IPS-18c (cell line): ENCODE data around the gene LRRC8D.

Experiments used
- H3K4me3 ChIP-seq: 2 replicates; pipeline ENCODE4 v1.7.0; 2013; ENCODE audit warnings: low read depth, mild to moderate bottlenecking, low read length, moderate library complexity; ENCODE audit not compliant: insufficient read depth
- H3K9me3 ChIP-seq: one replicate; pipeline ENCODE4 v1.6.1; 2013; ENCODE audit warnings: mild to moderate bottlenecking, low read length, moderate library complexity; ENCODE audit not compliant: control insufficient read depth, insufficient read depth

The LRRC8D gene

GRCh38 chr1:89823679-89824292 lies 3.0 kb downstream of the LRRC8D start:
- H3K9me3 ChIP-seq, result peaks cover 2% of the 10 kb centered on the region
- no peak overlapping the region for H3K4me3 ChIP-seq

- Histone ChIP-seq H3K9me3 (no peaks in the 10 kb centered on the region), H3K4me3 (no peak overlapping the region)
Observed at GRCh38 chr1:89826594-89826993, 5.8 kb downstream of the LRRC8D start.

- Histone ChIP-seq H3K4me3 (no peak overlapping the region), H3K9me3 (no peaks in the 10 kb centered on the region)
Observed at GRCh38 chr1:89827330-89827729, 6.5 kb downstream of the LRRC8D start.

GRCh38 chr1:89827902-89828301 lies 7.1 kb downstream of the LRRC8D start:
- H3K9me3 ChIP-seq, result no peaks in the 10 kb centered on the region
- H3K4me3 ChIP-seq, result no peak overlapping the region

GRCh38 chr1:89829186-89829585 lies 8.4 kb downstream of the LRRC8D start:
- Histone ChIP-seq H3K9me3 (no peaks in the 10 kb centered on the region), H3K4me3 (no peak overlapping the region)

- H3K4me3 ChIP-seq, result no peak overlapping the region; the same call in 1 of the 2 replicates
Observed at GRCh38 chr1:89831462-89832120, 10.8 kb downstream of the LRRC8D start.

GRCh38 chr1:89832496-89833127 lies 11.8 kb downstream of the LRRC8D start:
- Histone ChIP-seq H3K9me3 (no peaks in the 10 kb centered on the region), H3K4me3 (no peak overlapping the region)

More at GRCh38 chr1:89831462-89832120, 10.8 kb downstream of the LRRC8D start:
- no peaks in the 10 kb centered on the region for H3K9me3 ChIP-seq

GRCh38 chr1:89833183-89834082 lies 12.6 kb downstream of the LRRC8D start:
- H3K9me3 ChIP-seq, result no peaks in the 10 kb centered on the region
- no peak overlapping the region for H3K4me3 ChIP-seq

GRCh38 chr1:89834083-89834704 lies 13.4 kb downstream of the LRRC8D start:
- Histone ChIP-seq H3K4me3 (no peak overlapping the region), H3K9me3 (no peaks in the 10 kb centered on the region)

GRCh38 chr1:89836252-89837035 lies 15.6 kb downstream of the LRRC8D start:
- Histone ChIP-seq H3K9me3 (no peaks in the 10 kb centered on the region), H3K4me3 (no peak overlapping the region)

GRCh38 chr1:89837036-89837481 lies 16.2 kb downstream of the LRRC8D start:
- H3K4me3 ChIP-seq, result no peak overlapping the region

GRCh38 chr1:89837510-89837909 lies 16.7 kb downstream of the LRRC8D start:
- Histone ChIP-seq H3K4me3 (no peak overlapping the region), H3K9me3 (no peaks in the 10 kb centered on the region)

More at GRCh38 chr1:89837036-89837481, 16.2 kb downstream of the LRRC8D start:
- H3K9me3 ChIP-seq, result no peaks in the 10 kb centered on the region

GRCh38 chr1:89839516-89839915 lies 18.7 kb downstream of the LRRC8D start:
- H3K4me3 ChIP-seq, result no peak overlapping the region
- no peaks in the 10 kb centered on the region for H3K9me3 ChIP-seq

GRCh38 chr1:89841507-89841906 lies 20.7 kb downstream of the LRRC8D start:
- H3K4me3 ChIP-seq, result no peak overlapping the region
- H3K9me3 ChIP-seq, result no peaks in the 10 kb centered on the region

GRCh38 chr1:89842567-89843272 lies 21.9 kb downstream of the LRRC8D start:
- H3K9me3 ChIP-seq, result no peaks in the 10 kb centered on the region
- peak overlapping the region; percentile 66 for H3K4me3 ChIP-seq
